ENCODE results near the gene DYRK3.

- TF ChIP-seq ELF1 (IDR thresholded peaks at IDR 0.05; ENCODE audit: borderline replicate concordance, low read depth) (no peak), CTCF (IDR thresholded peaks at IDR 0.05 in 2 of 3, conservative IDR thresholded peaks at IDR 0.05 in 1 of 3; ENCODE audit: borderline replicate concordance in 1 of 3, insufficient read depth in 1 of 3, low read depth in 2 of 3, low read length in 2 of 3) (no peak), POLR2AphosphoS5 (IDR thresholded peaks at IDR 0.05; ENCODE audit: low read depth, low read length) (no peak), CEBPB (IDR thresholded peaks at IDR 0.05; ENCODE audit: low read depth) (no peak), POLR2A (IDR thresholded peaks at IDR 0.05; ENCODE audit: borderline replicate concordance, extremely low read depth, insufficient read depth, insufficient read length) (no peak), TCF7L2 (IDR thresholded peaks at IDR 0.05; ENCODE audit: borderline replicate concordance, extremely low read depth, insufficient read depth, insufficient read length) (no peak), SIN3A (IDR thresholded peaks at IDR 0.05; ENCODE audit: low read depth) (no peak), RAD21 (IDR thresholded peaks at IDR 0.05; ENCODE audit: low read depth) (no peak), EGR1 (IDR thresholded peaks at IDR 0.05; ENCODE audit: low read depth) (no peak)
- TF ChIP-seq, protein P1, sequence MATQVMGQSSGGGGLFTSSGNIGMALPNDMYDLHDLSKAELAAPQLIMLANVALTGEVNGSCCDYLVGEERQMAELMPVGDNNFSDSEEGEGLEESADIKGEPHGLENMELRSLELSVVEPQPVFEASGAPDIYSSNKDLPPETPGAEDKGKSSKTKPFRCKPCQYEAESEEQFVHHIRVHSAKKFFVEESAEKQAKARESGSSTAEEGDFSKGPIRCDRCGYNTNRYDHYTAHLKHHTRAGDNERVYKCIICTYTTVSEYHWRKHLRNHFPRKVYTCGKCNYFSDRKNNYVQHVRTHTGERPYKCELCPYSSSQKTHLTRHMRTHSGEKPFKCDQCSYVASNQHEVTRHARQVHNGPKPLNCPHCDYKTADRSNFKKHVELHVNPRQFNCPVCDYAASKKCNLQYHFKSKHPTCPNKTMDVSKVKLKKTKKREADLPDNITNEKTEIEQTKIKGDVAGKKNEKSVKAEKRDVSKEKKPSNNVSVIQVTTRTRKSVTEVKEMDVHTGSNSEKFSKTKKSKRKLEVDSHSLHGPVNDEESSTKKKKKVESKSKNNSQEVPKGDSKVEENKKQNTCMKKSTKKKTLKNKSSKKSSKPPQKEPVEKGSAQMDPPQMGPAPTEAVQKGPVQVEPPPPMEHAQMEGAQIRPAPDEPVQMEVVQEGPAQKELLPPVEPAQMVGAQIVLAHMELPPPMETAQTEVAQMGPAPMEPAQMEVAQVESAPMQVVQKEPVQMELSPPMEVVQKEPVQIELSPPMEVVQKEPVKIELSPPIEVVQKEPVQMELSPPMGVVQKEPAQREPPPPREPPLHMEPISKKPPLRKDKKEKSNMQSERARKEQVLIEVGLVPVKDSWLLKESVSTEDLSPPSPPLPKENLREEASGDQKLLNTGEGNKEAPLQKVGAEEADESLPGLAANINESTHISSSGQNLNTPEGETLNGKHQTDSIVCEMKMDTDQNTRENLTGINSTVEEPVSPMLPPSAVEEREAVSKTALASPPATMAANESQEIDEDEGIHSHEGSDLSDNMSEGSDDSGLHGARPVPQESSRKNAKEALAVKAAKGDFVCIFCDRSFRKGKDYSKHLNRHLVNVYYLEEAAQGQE (IDR thresholded peaks at IDR 0.05; ENCODE audit: low read depth): no peak
Observed at GRCh38 chr1:206588492-206588891, 46.8 kb upstream of the DYRK3 start.

All from HCT116 (cell line).